Transverse colon (tissue), 4 donors: ENCODE measurements around the gene TAS2R46.

ENCODE experiments used
- EP300 ChIP-seq: sonication (generic); formaldehyde crosslinking; IDR thresholded peaks from one replicate; pipeline ENCODE4 v1.6.1; 2017; ENCODE audit warnings: antibody characterized with exemption, low read depth
- POLR2A ChIP-seq: fragments of 450-650 bp; IDR thresholded peaks from one replicate; pipeline ENCODE4 v1.6.1; 2016; ENCODE audit warnings: antibody characterized with exemption, mild to moderate bottlenecking, moderate library complexity
- POLR2AphosphoS5 ChIP-seq, 3 donors: sonication (generic); formaldehyde crosslinking; IDR thresholded peaks; one replicate each; pipeline ENCODE4 v1.6.1; 2016; ENCODE audit warnings: antibody characterized with exemption in 3 of 3
- TF ChIP-seq, protein P1 (sequence below), 5 experiments: fragments of 200-600 bp in 3 of 5; fragments of 450-650 bp in 2 of 5; sonication (generic) in 3 of 5; IDR thresholded peaks; 1 replicate in 2 of 5; 2 replicates in 3 of 5; pipeline ENCODE4 v1.5.1; 2016 to 2017; ENCODE audit warnings: antibody characterized with exemption in 5 of 5, inconsistent platforms in 3 of 5, mild to moderate bottlenecking in 2 of 5, moderate library complexity in 1 of 5

DNA sequence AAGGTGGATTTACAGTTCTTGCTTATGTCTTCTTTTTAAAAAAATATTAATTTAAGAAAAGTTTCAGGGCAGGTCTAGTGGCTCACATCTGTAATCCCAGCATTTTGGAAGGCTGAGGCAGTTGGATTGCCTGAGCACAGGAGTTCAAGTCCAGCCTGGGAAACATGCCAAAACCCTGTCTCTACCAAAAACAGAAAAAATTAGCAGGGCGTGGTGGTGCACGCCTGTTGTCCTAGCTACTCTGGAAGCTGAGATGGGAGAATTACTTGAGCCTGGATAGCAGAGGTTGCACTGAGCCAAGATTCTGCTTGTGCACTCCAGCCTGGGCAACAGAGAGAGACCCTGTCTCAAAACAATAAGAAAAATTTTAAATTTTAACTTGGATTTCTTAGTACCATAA, 5.4 kb upstream of the TAS2R46 start:
- TF ChIP-seq POLR2A (no peak), EP300 (no peak), POLR2AphosphoS5 (IDR thresholded peaks at IDR 0.05) (no peak)
- TF ChIP-seq, protein P1, sequence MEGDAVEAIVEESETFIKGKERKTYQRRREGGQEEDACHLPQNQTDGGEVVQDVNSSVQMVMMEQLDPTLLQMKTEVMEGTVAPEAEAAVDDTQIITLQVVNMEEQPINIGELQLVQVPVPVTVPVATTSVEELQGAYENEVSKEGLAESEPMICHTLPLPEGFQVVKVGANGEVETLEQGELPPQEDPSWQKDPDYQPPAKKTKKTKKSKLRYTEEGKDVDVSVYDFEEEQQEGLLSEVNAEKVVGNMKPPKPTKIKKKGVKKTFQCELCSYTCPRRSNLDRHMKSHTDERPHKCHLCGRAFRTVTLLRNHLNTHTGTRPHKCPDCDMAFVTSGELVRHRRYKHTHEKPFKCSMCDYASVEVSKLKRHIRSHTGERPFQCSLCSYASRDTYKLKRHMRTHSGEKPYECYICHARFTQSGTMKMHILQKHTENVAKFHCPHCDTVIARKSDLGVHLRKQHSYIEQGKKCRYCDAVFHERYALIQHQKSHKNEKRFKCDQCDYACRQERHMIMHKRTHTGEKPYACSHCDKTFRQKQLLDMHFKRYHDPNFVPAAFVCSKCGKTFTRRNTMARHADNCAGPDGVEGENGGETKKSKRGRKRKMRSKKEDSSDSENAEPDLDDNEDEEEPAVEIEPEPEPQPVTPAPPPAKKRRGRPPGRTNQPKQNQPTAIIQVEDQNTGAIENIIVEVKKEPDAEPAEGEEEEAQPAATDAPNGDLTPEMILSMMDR (IDR thresholded peaks at IDR 0.05): no peak
